HepG2 (cell line): Measurements from ENCODE around the gene CCNYL1. TPM values are rescaled to one million over a fixed set of nuclear protein-coding genes. Genes with fewer than 3 reads are reported as not detected.

Source experiments
- CCDC6 ChIP-seq: sonication (generic); formaldehyde crosslinking; IDR thresholded peaks from 2 replicates; pipeline ENCODE4 v1.8.1; 2022; ENCODE audit warnings: mild to moderate bottlenecking, missing genetic modification reagents, moderate library complexity
- DRAP1 ChIP-seq: IDR thresholded peaks from 2 replicates; pipeline ENCODE4 v1.6.1; 2016; ENCODE audit warnings: missing genetic modification reagents, missing compliant biosample characterization
- IRX3 ChIP-seq: sonication (generic); formaldehyde crosslinking; IDR thresholded peaks from 2 replicates; pipeline ENCODE4 v1.8.1; 2023; ENCODE audit warnings: mild to moderate bottlenecking, low read depth, missing genetic modification reagents, borderline replicate concordance
- MYNN ChIP-seq: sonication (generic); formaldehyde crosslinking; IDR thresholded peaks from 2 replicates; pipeline ENCODE4 v1.4.0; 2020; ENCODE audit warnings: mild to moderate bottlenecking, low read depth, missing genetic modification reagents
- SSRP1 ChIP-seq: IDR thresholded peaks from 2 replicates; pipeline ENCODE4 v1.6.1; 2016; ENCODE audit warnings: control low read depth
- TAF15 ChIP-seq: fragments of 200-400 bp; formaldehyde crosslinking; IDR thresholded peaks from one replicate; pipeline ENCODE4 v1.6.1; 2018; ENCODE audit warnings: mild to moderate bottlenecking, low read depth, low read length; ENCODE audit not compliant: poor library complexity, severe bottlenecking
- ZBED4 ChIP-seq: sonication (generic); formaldehyde crosslinking; IDR thresholded peaks from 2 replicates; pipeline ENCODE4 v1.4.0; 2020; ENCODE audit warnings: missing genetic modification reagents, borderline replicate concordance
- ZBTB14 ChIP-seq: sonication (generic); formaldehyde crosslinking; IDR thresholded peaks from 2 replicates; pipeline ENCODE4 v1.4.0; 2020; ENCODE audit warnings: missing genetic modification reagents
- ZFP90 ChIP-seq: sonication (generic); formaldehyde crosslinking; IDR thresholded peaks from 2 replicates; pipeline ENCODE4 v1.8.0; 2022; ENCODE audit warnings: missing genetic modification reagents, mild to moderate bottlenecking, inconsistent platforms, borderline replicate concordance
- ZNF24 ChIP-seq: fragments of 450-650 bp; IDR thresholded peaks from 2 replicates; pipeline ENCODE4 v1.6.1; 2017; ENCODE audit warnings: antibody characterized with exemption, mild to moderate bottlenecking
- ZNF512B ChIP-seq: sonication (generic); formaldehyde crosslinking; IDR thresholded peaks from 2 replicates; pipeline ENCODE4 v1.5.1; 2020; ENCODE audit warnings: missing genetic modification reagents, mild to moderate bottlenecking, borderline replicate concordance
- ZNF574 ChIP-seq: sonication (generic); formaldehyde crosslinking; IDR thresholded peaks from 2 replicates; pipeline ENCODE4 v1.4.0; 2020; ENCODE audit warnings: missing genetic modification reagents
- ZNF674 ChIP-seq: sonication (generic); formaldehyde crosslinking; IDR thresholded peaks from 2 replicates; pipeline ENCODE4 v1.5.0; 2020; ENCODE audit warnings: low read depth, mild to moderate bottlenecking, missing genetic modification reagents
- ZNF704 ChIP-seq: sonication (generic); formaldehyde crosslinking; IDR thresholded peaks from 2 replicates; pipeline ENCODE4 v1.8.1; 2023; ENCODE audit warnings: mild to moderate bottlenecking, inconsistent platforms, moderate library complexity, missing genetic modification reagents, borderline replicate concordance
- ZNF792 ChIP-seq: IDR thresholded peaks from 2 replicates; pipeline ENCODE4 v1.6.1; 2016
- ZSCAN25 ChIP-seq: sonication (generic); formaldehyde crosslinking; IDR thresholded peaks from 2 replicates; pipeline ENCODE4 v1.8.0; 2022; ENCODE audit warnings: mild to moderate bottlenecking, missing genetic modification reagents
- polyA plus RNA-seq, 8 experiments: library from polyadenylated mRNA; depleted of rRNA in 3 of 8; stranded (reverse) in 7 of 8; unstranded in 1 of 8; fragments of >200 nt; fragmentation: Illumina TruSeq in 4 of 8; extraction: Trizol in 4 of 8; gene quantifications; 2 replicates each; pipeline versions ENCODE4 v1.2.1 to v1.2.3, GENCODE V29; 2011 to 2016; ENCODE audit warnings: low read depth in 4 of 8, missing spikeins in 1 of 8, mixed read lengths in 1 of 8; ENCODE audit not compliant: insufficient read depth in 1 of 8
- total RNA-seq, 5 experiments: library from RNA; depleted of rRNA; stranded (reverse); fragments of >200 nt; fragmentation: Illumina TruSeq; extraction: Trizol; gene quantifications; 2 replicates each; pipeline ENCODE4 v1.2.3, GENCODE V29; 2016; ENCODE audit warnings: low read depth in 1 of 5

The CCNYL1 gene
- total and polyA plus RNA-seq, 2 of the 13 experiments (the other 11 are each of a cell fraction or from before 2014, with no cell fraction given) = 12.5 to 16.2 TPM

GRCh38 chr2:207711750-207712530 is 500 bp downstream of the CCNYL1 start (continued):
- TF ChIP-seq ZNF512B (CRISPR knock-in tag) (no peak), TAF15 (no peak), DRAP1 (CRISPR knock-in tag) (no peak), ZNF674 (CRISPR knock-in tag) (no peak), MYNN (no peak; the same call in 1 of the 2 replicates), ZNF704 (CRISPR knock-in tag) (no peak), ZBED4 (CRISPR knock-in tag) (no peak), ZNF24 (no peak), ZSCAN25 (CRISPR knock-in tag) (peak; percentile 79), ZFP90 (CRISPR knock-in tag) (peak; percentile 43; the same call in 1 of the 2 replicates), ZBTB14 (CRISPR knock-in tag) (peak; percentile 42; the same call in 1 of the 2 replicates), ZNF792 (CRISPR knock-in tag) (no peak), ZNF574 (CRISPR knock-in tag) (no peak), CCDC6 (CRISPR knock-in tag) (no peak), SSRP1 (no peak), IRX3 (no peak)
